HEK293T (cell line): ENCODE measurements around the gene ZNF70.

Source experiments
- BHLHE40 ChIP-seq: fragments of 450-650 bp; IDR thresholded peaks from 2 replicates; pipeline ENCODE4 v1.6.1; 2016; ENCODE audit warnings: mild to moderate bottlenecking, moderate library complexity, borderline replicate concordance
- PKNOX1 ChIP-seq: fragments of 450-650 bp; IDR thresholded peaks from 2 replicates; pipeline ENCODE4 v1.6.1; 2016

GRCh38 chr22:23780146-23780748, 29.3 kb upstream of the ZNF70 start:
- TF ChIP-seq BHLHE40 (no peak), PKNOX1 (no peak)
